GM12875 (cell line): ENCODE results near the gene ZDHHC16.
A peak's percentile ranks its signal among the peaks of the same experiment; 100 is the strongest.

ENCODE experiments used
- H3K4me3 ChIP-seq: one replicate; pipeline ENCODE4 v1.5.1; 2011; ENCODE audit warnings: low read depth, low read length, control low read depth
- TF ChIP-seq, protein P1 (sequence below): IDR thresholded peaks from 2 replicates; pipeline ENCODE4 v1.5.1; 2011; ENCODE audit warnings: low read depth, mild to moderate bottlenecking, control low read depth, inconsistent platforms, low read length, moderate library complexity, borderline replicate concordance; ENCODE audit not compliant: insufficient read depth

ZDHHC16 gene

DNA sequence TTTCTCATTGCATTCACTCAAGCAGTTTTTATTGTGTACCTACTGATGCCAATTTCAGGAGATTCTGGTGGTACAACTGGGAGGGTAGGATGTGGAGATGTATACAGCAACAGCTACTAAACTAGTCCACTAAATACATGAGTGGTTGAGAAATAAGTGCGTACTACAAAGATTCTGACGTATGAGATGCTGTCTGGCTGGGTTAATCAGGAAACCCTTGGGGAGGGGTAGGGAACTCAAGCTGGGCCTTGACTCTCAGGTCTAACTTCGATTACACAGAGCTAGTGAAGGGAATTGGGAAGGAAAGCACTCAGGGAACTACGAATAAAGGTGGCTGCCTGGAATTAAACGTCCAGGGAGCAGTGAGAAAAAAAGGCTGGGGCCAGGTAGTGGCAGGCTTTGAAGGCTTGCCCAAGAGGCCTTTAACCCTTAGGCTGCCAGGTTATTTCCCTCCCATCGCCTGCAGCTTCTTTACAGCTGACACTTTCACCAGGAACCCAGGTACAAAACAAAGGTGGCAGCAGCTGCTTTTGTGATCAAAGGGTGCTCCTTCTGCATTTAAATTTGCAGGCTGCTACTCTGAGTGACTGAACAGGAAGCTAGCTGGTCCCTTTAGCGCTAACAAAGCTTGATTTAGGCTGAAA, 49.0 kb downstream of the ZDHHC16 start:
- TF ChIP-seq, protein P1, sequence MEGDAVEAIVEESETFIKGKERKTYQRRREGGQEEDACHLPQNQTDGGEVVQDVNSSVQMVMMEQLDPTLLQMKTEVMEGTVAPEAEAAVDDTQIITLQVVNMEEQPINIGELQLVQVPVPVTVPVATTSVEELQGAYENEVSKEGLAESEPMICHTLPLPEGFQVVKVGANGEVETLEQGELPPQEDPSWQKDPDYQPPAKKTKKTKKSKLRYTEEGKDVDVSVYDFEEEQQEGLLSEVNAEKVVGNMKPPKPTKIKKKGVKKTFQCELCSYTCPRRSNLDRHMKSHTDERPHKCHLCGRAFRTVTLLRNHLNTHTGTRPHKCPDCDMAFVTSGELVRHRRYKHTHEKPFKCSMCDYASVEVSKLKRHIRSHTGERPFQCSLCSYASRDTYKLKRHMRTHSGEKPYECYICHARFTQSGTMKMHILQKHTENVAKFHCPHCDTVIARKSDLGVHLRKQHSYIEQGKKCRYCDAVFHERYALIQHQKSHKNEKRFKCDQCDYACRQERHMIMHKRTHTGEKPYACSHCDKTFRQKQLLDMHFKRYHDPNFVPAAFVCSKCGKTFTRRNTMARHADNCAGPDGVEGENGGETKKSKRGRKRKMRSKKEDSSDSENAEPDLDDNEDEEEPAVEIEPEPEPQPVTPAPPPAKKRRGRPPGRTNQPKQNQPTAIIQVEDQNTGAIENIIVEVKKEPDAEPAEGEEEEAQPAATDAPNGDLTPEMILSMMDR, result no peak
- no peak overlapping the region for H3K4me3 ChIP-seq

DNA sequence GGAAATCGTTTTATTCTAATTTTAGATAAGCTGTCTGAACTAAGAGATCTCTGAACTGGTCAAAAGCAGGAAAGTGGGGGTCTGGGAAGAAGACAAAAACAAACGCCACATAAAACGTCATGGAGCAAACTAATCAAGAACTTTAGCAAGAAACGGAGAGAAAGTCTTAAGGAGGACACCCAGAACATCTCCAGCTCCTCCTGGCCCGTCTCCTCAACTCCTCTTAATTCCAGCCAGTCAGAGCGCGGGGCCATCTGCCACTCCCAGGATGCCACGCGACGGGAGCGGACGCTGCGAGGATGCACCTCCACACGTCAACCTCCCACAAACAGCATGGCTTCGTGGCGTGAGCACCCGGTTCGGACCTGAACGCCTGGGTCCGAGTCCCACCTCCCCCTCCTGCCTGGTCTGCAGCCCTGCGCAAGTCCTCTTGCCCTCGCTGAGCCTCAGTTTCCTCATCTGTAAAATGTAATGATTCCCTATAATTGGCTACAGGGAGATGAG, 51.6 kb downstream of the ZDHHC16 start:
- H3K4me3 ChIP-seq, result peak overlapping the region; percentile 89
- TF ChIP-seq, protein P1, result no peak

DNA sequence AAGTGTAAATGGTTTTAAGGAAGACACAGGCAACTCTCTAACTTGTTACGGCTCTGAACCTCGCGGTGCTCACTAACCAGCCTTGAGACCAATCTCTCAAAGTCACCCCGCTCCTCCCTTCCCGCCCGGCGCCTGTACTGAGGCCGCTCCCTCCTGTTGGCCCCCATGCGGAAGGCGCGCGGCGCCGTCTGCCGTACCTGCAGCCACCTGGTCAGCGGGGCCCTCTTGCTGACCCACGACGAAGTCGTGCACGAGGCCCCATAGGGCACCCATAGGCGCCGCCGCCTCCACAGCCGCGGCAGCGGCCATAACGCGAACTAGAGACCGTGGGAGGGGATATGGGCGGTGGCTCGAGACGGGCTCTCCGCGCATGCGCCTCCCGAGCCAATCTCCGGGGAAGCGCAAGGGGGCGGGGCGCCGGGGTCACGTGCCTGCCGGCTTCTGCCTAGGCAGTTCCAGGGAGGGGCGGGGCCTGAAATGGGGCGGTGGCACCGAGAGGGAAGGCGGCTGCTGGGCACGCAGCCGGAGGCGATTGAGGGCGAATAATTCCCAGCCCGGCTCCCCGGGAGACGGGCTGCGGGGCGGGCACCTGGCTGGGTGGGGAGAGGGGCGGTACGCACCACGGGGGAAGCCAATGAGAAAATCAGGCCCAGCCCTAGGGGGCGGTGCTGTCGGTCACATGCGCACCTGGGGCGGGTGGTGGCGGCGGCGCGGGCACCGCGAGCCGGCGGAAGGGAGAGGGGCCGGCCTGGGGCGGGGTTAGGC, 52.3 kb downstream of the ZDHHC16 start, which contains the start of gene MMS19:
TSS of gene MMS19 (minus strand) at position 347 of the 765 bp plus-strand sequence. CDS start at position 309, 38 bp downstream.
- TF ChIP-seq, protein P1, result no peak

DNA sequence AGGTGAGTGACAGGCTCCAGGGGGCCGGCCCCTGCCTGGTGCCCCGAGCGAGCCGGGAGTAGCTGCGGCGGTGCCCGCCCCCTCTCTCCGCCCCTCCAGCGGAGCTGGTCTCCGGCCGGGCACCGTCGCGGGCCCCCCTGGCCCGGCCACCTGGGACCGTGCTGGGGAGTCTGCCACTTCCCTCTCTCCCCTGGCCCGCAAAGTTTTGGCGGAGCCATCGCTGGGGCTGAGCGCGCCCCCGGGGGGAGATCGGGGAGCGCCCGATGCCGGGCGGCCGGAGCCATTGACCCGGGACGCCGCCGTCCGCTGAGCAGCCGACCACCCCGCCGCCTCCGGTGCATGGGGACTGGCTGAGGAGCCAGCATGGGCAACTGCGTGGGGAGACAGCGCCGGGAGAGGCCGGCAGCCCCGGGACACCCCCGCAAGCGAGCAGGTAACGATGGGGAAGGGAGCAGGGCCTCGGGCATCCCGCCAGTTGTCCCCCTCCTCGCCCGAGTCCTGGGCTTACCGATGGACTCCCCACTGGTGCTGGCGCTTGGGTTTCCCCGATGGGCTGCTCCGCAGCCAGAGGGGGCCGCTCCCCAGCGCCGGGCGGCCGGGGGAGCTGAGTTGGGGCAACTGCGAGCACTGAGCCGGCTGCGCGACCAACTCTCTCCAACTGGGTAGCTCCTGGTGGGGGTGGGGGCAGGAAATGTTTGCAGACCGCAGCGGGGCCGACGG, 53.0 kb downstream of the ZDHHC16 start, which contains the start of gene UBTD1:
TSS of gene UBTD1 (plus strand) at position 84 of the 720 bp plus-strand sequence. CDS start at position 364, 280 bp downstream.
- TF ChIP-seq, protein P1, result no peak
- peak within 1 kb of the TSS; percentile 89 for H3K4me3 ChIP-seq

More for the DNA sequence above, 52.3 kb downstream of the ZDHHC16 start, which contains the start of gene MMS19:
- H3K4me3 ChIP-seq, result peak within 1 kb of the TSS; percentile 89

DNA sequence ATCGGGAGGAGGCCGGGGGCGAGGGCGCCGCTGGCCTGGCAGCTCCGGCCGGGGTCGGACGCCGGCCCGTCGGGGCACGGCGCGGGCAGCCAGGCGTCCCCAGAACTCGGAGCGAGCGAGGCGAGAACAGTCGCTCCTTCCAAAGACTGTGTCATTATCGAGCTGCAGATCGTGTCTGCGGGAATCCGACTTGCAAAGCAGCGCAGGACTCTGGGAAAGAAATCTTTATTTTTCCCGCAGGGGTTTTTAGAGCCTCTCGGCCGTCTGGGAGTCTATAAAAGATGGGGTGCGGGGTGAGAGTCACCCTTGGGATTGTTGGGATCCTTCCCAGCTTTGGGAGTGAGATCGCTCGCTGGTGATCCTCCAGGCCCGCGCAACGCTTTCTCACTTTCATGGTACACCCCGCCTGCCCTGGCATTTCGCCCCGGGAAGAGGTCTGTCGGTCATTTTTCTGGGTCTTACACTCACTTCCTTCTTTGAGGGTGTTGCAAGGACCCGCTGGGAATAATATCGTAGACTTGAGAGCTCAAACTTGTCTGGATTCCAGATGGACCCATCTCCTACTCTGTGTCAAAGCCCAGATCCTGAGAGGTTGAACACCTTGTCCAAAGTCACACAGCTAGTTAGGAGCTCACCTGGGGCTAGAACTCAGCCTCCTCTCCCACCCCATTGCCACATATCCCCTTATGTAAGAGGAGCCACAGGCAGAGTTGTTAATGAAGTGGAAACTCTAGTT, 53.8 kb downstream of the ZDHHC16 start:
- TF ChIP-seq, protein P1, result no peak
- H3K4me3 ChIP-seq, result peak overlapping the region; percentile 89

DNA sequence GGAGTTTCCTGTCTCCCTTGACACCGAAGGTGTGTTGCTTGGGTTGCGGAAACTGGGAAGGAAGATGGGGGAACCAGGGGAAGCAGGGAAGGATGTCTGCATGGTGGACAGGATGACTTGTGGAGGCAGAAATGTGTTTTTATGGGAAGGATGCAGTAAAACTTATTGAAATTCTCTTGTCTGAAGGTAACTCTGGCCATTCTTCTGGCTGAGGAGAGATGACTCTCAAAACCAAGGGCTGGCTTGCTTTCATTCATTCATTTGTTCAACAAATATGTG, 54.3 kb downstream of the ZDHHC16 start:
- H3K4me3 ChIP-seq, result no peak overlapping the region
- TF ChIP-seq, protein P1, result no peak
